ENCODE measurements around the gene HDAC9. TPM values are rescaled to one million over a fixed set of nuclear protein-coding genes. Genes with fewer than 3 reads are reported as not detected.

The HDAC9 gene
- total RNA-seq, 4 donors from 2014 or later, result 19.6 to 48.3 (median 28.4) TPM

GRCh38 chr7:18997477-18998150 is 502.1 kb downstream of the HDAC9 start:
- TF ChIP-seq CTCF (IDR thresholded peaks at IDR 0.05; ENCODE audit: low read depth), result no peak

GRCh38 chr7:19000410-19000809 is 504.9 kb downstream of the HDAC9 start:
- no peak for TF ChIP-seq CTCF (IDR thresholded peaks at IDR 0.05; ENCODE audit: low read depth)

- no peak for TF ChIP-seq CTCF (IDR thresholded peaks at IDR 0.05; ENCODE audit: low read depth)
Measured at GRCh38 chr7:19001854-19002253, 506.3 kb downstream of the HDAC9 start.

- no peak for TF ChIP-seq CTCF (IDR thresholded peaks at IDR 0.05; ENCODE audit: low read depth)
Measured at GRCh38 chr7:19009241-19009935, 513.8 kb downstream of the HDAC9 start.

- TF ChIP-seq CTCF (IDR thresholded peaks at IDR 0.05; ENCODE audit: low read depth), result no peak
Measured at GRCh38 chr7:19009936-19010280, 514.4 kb downstream of the HDAC9 start.

- no peak for TF ChIP-seq CTCF (IDR thresholded peaks at IDR 0.05; ENCODE audit: low read depth)
Measured at GRCh38 chr7:19011212-19011611, 515.7 kb downstream of the HDAC9 start.

GRCh38 chr7:19015098-19015497 is 519.5 kb downstream of the HDAC9 start:
- TF ChIP-seq CTCF (IDR thresholded peaks at IDR 0.05; ENCODE audit: low read depth), result no peak
